Neural cell (in vitro differentiated cells): ENCODE results near the gene TPPP3. TPM values are rescaled to one million over a fixed set of nuclear protein-coding genes. Genes with fewer than 3 reads are reported as not detected.

Experiments
- H2AFZ ChIP-seq: fragments of 200-600, 300-800 bp; sonication (generic), shearing (Covaris generic); 2 replicates; pipeline ENCODE4 v1.6.0; 2014; ENCODE audit warnings: low read depth, mild to moderate bottlenecking, antibody characterized with exemption, low read length, moderate library complexity
- H3F3A ChIP-seq: fragments of 200-600 bp; shearing (Covaris generic); 2 replicates; pipeline ENCODE4 v1.6.1; 2016; ENCODE audit warnings: mild to moderate bottlenecking, moderate library complexity, mixed read lengths, antibody characterized with exemption, low read length; ENCODE audit not compliant: insufficient read depth, poor library complexity, severe bottlenecking
- H3K27ac ChIP-seq: fragments of 200-600, 300-800 bp; sonication (generic), shearing (Covaris generic); 2 replicates; pipeline ENCODE4 v1.5.1; 2014; ENCODE audit warnings: mild to moderate bottlenecking, low read length, moderate library complexity
- H3K27me3 ChIP-seq: fragments of 300-800, 200-600 bp; sonication (generic), shearing (Covaris generic); 2 replicates; pipeline ENCODE4 v1.6.0; 2014; ENCODE audit warnings: mild to moderate bottlenecking, low read depth, low read length, moderate library complexity; ENCODE audit not compliant: insufficient read depth
- H3K36me3 ChIP-seq: fragments of 300-800, 200-600 bp; sonication (generic), shearing (Covaris generic); 2 replicates; pipeline ENCODE4 v1.5.1; 2014; ENCODE audit warnings: mild to moderate bottlenecking, antibody characterized with exemption, low read length, moderate library complexity; ENCODE audit not compliant: insufficient read depth
- H3K4me2 ChIP-seq: fragments of 300-800, 200-600 bp; sonication (generic), shearing (Covaris generic); 2 replicates; pipeline ENCODE4 v1.6.0; 2014; ENCODE audit warnings: mild to moderate bottlenecking, low read length
- H3K4me3 ChIP-seq: fragments of 300-800, 200-600 bp; sonication (generic), shearing (Covaris generic); 2 replicates; pipeline ENCODE4 v1.5.1; 2014; ENCODE audit warnings: mild to moderate bottlenecking, low read length, moderate library complexity
- H3K79me2 ChIP-seq: fragments of 200-600 bp; shearing (Covaris generic); replicated peaks from 2 replicates; pipeline ENCODE4 v1.6.0; 2014; ENCODE audit warnings: mild to moderate bottlenecking, low read length, moderate library complexity; ENCODE audit not compliant: insufficient read depth
- H3K9ac ChIP-seq: fragments of 300-800, 200-600 bp; sonication (generic), shearing (Covaris generic); 2 replicates; pipeline ENCODE4 v1.6.1; 2016; ENCODE audit warnings: mild to moderate bottlenecking, low read length, mixed read lengths
- H3K9me2 ChIP-seq: fragments of 200-600 bp; shearing (Covaris generic); 2 replicates; pipeline ENCODE4 v1.6.1; 2016; ENCODE audit warnings: mild to moderate bottlenecking, low read length, mixed read lengths; ENCODE audit not compliant: insufficient read depth
- H3K9me3 ChIP-seq: fragments of 200-600, 300-800 bp; sonication (generic), shearing (Covaris generic); 2 replicates; pipeline ENCODE4 v1.6.1; 2016; ENCODE audit warnings: mild to moderate bottlenecking, mixed run types, low read length, moderate library complexity, mixed read lengths
- H4K20me1 ChIP-seq: fragments of 200-600 bp; shearing (Covaris generic); 2 replicates; pipeline ENCODE4 v1.6.1; 2016; ENCODE audit warnings: mild to moderate bottlenecking, mixed run types; ENCODE audit not compliant: insufficient read depth
- EP300 ChIP-seq: fragments of 450-650 bp; conservative IDR thresholded peaks from 2 replicates; pipeline ENCODE4 v1.6.1; 2014; ENCODE audit warnings: antibody characterized with exemption, mild to moderate bottlenecking, moderate library complexity; ENCODE audit not compliant: poor library complexity, severe bottlenecking
- EZH2 ChIP-seq: fragments of 200-600, 300-800 bp; shearing (Covaris generic), sonication (generic); IDR thresholded peaks from 2 replicates; pipeline ENCODE4 v1.6.1; 2014; ENCODE audit warnings: antibody characterized with exemption, low read length, borderline replicate concordance, mild to moderate bottlenecking; ENCODE audit not compliant: insufficient read depth, poor library complexity, severe bottlenecking
- MXI1 ChIP-seq: fragments of 450-650 bp; conservative IDR thresholded peaks from 2 replicates; pipeline ENCODE4 v1.6.1; 2014; ENCODE audit warnings: antibody characterized with exemption, mild to moderate bottlenecking; ENCODE audit not compliant: poor library complexity, severe bottlenecking
- POLR2AphosphoS5 ChIP-seq: IDR thresholded peaks from 2 replicates; pipeline ENCODE4 v1.6.1; 2012
- RAD21 ChIP-seq: fragments of 450-650 bp; conservative IDR thresholded peaks from 2 replicates; pipeline ENCODE4 v1.6.1; 2014; ENCODE audit warnings: antibody characterized with exemption, mild to moderate bottlenecking, moderate library complexity
- SMC3 ChIP-seq: fragments of 450-650 bp; conservative IDR thresholded peaks from 2 replicates; pipeline ENCODE4 v1.6.1; 2014; ENCODE audit warnings: antibody characterized with exemption, mild to moderate bottlenecking, moderate library complexity; ENCODE audit not compliant: poor library complexity
- TAF1 ChIP-seq: IDR thresholded peaks from 2 replicates; pipeline ENCODE4 v1.6.1; 2012; ENCODE audit warnings: low read depth
- polyA minus RNA-seq: library from RNA; depleted of rRNA, polyadenylated mRNA; stranded (reverse); fragments of >200 nt; gene quantifications from 2 replicates; pipeline ENCODE4 v1.2.3, GENCODE V29; 2014
- polyA plus RNA-seq: library from polyadenylated mRNA; depleted of rRNA; stranded (reverse); fragments of >200 nt; gene quantifications from 2 replicates; pipeline ENCODE4 v1.2.3, GENCODE V29; 2014
- TF ChIP-seq, protein P1 (sequence below): fragments of 450-650 bp; IDR thresholded peaks from 2 replicates; pipeline ENCODE4 v1.5.1; 2014; ENCODE audit warnings: antibody characterized with exemption, mild to moderate bottlenecking, moderate library complexity; ENCODE audit not compliant: poor library complexity, severe bottlenecking
- TF ChIP-seq, protein P2 (sequence below): IDR thresholded peaks from 2 replicates; pipeline ENCODE4 v1.6.1; 2012; ENCODE audit warnings: borderline replicate concordance

TPPP3 gene
- polyA plus RNA-seq: 1.1 and 2.7 TPM in 2 replicates
- 1.0 and 1.5 TPM in 2 replicates for polyA minus RNA-seq

- no peaks in the 10 kb centered on the region for H3F3A ChIP-seq
- H4K20me1 ChIP-seq: no peaks in the 10 kb centered on the region
- H3K27ac ChIP-seq: no peak within 1 kb of the TSS
- H2AFZ ChIP-seq: no peak within 1 kb of the TSS
- H3K36me3 ChIP-seq: no peaks in the 10 kb centered on the region
- no peaks in the 10 kb centered on the region for H3K79me2 ChIP-seq
- H3K9me3 ChIP-seq: no peaks in the 10 kb centered on the region
- no peak within 1 kb of the TSS for H3K4me2 ChIP-seq
- no peak within 1 kb of the TSS for H3K9ac ChIP-seq
- no peaks in the 10 kb centered on the region for H3K27me3 ChIP-seq
- TF ChIP-seq, protein P1, sequence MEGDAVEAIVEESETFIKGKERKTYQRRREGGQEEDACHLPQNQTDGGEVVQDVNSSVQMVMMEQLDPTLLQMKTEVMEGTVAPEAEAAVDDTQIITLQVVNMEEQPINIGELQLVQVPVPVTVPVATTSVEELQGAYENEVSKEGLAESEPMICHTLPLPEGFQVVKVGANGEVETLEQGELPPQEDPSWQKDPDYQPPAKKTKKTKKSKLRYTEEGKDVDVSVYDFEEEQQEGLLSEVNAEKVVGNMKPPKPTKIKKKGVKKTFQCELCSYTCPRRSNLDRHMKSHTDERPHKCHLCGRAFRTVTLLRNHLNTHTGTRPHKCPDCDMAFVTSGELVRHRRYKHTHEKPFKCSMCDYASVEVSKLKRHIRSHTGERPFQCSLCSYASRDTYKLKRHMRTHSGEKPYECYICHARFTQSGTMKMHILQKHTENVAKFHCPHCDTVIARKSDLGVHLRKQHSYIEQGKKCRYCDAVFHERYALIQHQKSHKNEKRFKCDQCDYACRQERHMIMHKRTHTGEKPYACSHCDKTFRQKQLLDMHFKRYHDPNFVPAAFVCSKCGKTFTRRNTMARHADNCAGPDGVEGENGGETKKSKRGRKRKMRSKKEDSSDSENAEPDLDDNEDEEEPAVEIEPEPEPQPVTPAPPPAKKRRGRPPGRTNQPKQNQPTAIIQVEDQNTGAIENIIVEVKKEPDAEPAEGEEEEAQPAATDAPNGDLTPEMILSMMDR: peak; percentile 61
- TF ChIP-seq RAD21 (peak; percentile 16), POLR2AphosphoS5 (no peak), SMC3 (peak; percentile 27)
- H3K4me3 ChIP-seq: peak within 1 kb of the TSS; percentile 50
- H3K9me2 ChIP-seq: no peaks in the 10 kb centered on the region
Measured at GRCh38 chr16:67393111-67393787, at the start of gene TPPP3. Gene TPPP3 (minus strand): TSS chr16:67393498. CDS start chr16:67391111, 2,387 bp downstream.

- Histone ChIP-seq H3K27ac (no peak overlapping the region), H2AFZ (no peak overlapping the region), H3K36me3 (no peaks in the 10 kb centered on the region), H3K9me2 (no peaks in the 10 kb centered on the region), H3F3A (no peaks in the 10 kb centered on the region), H3K4me2 (no peak overlapping the region), H3K79me2 (no peaks in the 10 kb centered on the region), H3K9ac (no peak overlapping the region), H3K27me3 (no peaks in the 10 kb centered on the region), H4K20me1 (no peaks in the 10 kb centered on the region), H3K4me3 (no peak overlapping the region), H3K9me3 (no peaks in the 10 kb centered on the region)
- TF ChIP-seq SMC3 (no peak), RAD21 (no peak), EP300 (no peak), EZH2 (no peak), POLR2AphosphoS5 (no peak), MXI1 (no peak), TAF1 (no peak)
- TF ChIP-seq, protein P2, sequence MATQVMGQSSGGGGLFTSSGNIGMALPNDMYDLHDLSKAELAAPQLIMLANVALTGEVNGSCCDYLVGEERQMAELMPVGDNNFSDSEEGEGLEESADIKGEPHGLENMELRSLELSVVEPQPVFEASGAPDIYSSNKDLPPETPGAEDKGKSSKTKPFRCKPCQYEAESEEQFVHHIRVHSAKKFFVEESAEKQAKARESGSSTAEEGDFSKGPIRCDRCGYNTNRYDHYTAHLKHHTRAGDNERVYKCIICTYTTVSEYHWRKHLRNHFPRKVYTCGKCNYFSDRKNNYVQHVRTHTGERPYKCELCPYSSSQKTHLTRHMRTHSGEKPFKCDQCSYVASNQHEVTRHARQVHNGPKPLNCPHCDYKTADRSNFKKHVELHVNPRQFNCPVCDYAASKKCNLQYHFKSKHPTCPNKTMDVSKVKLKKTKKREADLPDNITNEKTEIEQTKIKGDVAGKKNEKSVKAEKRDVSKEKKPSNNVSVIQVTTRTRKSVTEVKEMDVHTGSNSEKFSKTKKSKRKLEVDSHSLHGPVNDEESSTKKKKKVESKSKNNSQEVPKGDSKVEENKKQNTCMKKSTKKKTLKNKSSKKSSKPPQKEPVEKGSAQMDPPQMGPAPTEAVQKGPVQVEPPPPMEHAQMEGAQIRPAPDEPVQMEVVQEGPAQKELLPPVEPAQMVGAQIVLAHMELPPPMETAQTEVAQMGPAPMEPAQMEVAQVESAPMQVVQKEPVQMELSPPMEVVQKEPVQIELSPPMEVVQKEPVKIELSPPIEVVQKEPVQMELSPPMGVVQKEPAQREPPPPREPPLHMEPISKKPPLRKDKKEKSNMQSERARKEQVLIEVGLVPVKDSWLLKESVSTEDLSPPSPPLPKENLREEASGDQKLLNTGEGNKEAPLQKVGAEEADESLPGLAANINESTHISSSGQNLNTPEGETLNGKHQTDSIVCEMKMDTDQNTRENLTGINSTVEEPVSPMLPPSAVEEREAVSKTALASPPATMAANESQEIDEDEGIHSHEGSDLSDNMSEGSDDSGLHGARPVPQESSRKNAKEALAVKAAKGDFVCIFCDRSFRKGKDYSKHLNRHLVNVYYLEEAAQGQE: no peak
- TF ChIP-seq, protein P1: no peak
Measured at GRCh38 chr16:67442581-67443255, 49.4 kb upstream of the TPPP3 start.
